ENCODE measurements around the gene RAB14. TPM values are rescaled to one million over a fixed set of nuclear protein-coding genes. Genes with fewer than 3 reads are reported as not detected.

Gene RAB14
- total and polyA plus RNA-seq, 5 experiments from 2014 or later, result 34.6 to 62.3 (median 37.2) TPM

GRCh38 chr9:121171236-121171635 is 30.4 kb downstream of the RAB14 start:
- Mint-ChIP-seq H3K27me3 (no peaks in the 10 kb centered on the region), H3K4me3 (no peak overlapping the region)
- POLR2A ChIA-PET, result interaction anchor here (0.7 to 1.3 kb wide), 4 partner anchors 11 to 255 kb away, joined by 3 to 5 read pairs (median 4); partner anchors contain the start of gene RAB14

GRCh38 chr9:121169094-121169601 is 32.5 kb downstream of the RAB14 start:
- peaks cover 4 to 95% (median 53%) of the 10 kb centered on the region in 3 donors for H3K36me3 Mint-ChIP-seq
- ATAC-seq, result peak; percentile 87
- H3K27me3 Mint-ChIP-seq, result no peaks in the 10 kb centered on the region
- POLR2A ChIA-PET, result interaction anchor here (0.9 to 2.2 kb wide), 5 partner anchors 33 to 286 kb away, joined by 3 to 10 read pairs (median 4); partner anchors contain the start of gene RAB14
- peak overlapping the region; percentile 78 to 94 (median 84) for H3K27ac Mint-ChIP-seq
- H3K4me1 Mint-ChIP-seq, result peaks cover 18 to 33% (median 23%) of the 10 kb centered on the region in 4 donors
- no peaks in the 10 kb centered on the region for H3K9me3 Mint-ChIP-seq
- peak overlapping the region in 7 of 10 donors; percentile 16 to 63 (median 54) for H3K4me3 Mint-ChIP-seq
- peak in 7 of 10 donors; percentile 23 to 53 (median 41) for DNase-seq

More at GRCh38 chr9:121171236-121171635, 30.4 kb downstream of the RAB14 start:
- Mint-ChIP-seq H3K36me3 (peaks cover 4 to 96% (median 47%) of the 10 kb centered on the region in 3 donors), H3K9me3 (no peaks in the 10 kb centered on the region), H3K27ac (peak overlapping the region in 8 of 10 donors; percentile 7 to 91 (median 65)), H3K4me1 (peaks cover 18 to 33% (median 23%) of the 10 kb centered on the region in 4 donors)
- no peak for ATAC-seq
- no peak for DNase-seq

GRCh38 chr9:121168052-121168451 is 33.6 kb downstream of the RAB14 start:
- POLR2A ChIA-PET, result interaction anchor here (0.6 to 2.2 kb wide), 4 partner anchors 15 to 46 kb away, joined by 3 to 10 read pairs (median 4); no protein-coding TSS in a partner anchor
- Mint-ChIP-seq H3K27ac (peak overlapping the region; percentile 23 to 93 (median 83)), H3K36me3 (peaks cover 4 to 94% (median 50%) of the 10 kb centered on the region in 3 donors), H3K9me3 (no peaks in the 10 kb centered on the region), H3K4me3 (peak overlapping the region in 4 of 10 donors; percentile 3 to 65 (median 38)), H3K27me3 (no peaks in the 10 kb centered on the region), H3K4me1 (peaks cover 16 to 33% (median 23%) of the 10 kb centered on the region in 4 donors)
- ATAC-seq (no peak), DNase-seq (no peak)

GRCh38 chr9:121160025-121160424 is 41.6 kb downstream of the RAB14 start:
- peak overlapping the region in 7 of 10 donors; percentile 14 to 83 (median 52) for H3K27ac Mint-ChIP-seq
- POLR2A ChIA-PET, result interaction anchor here (0.6 to 2.7 kb wide), 3 partner anchors 11 to 39 kb away, joined by 3 to 7 read pairs (median 4); no protein-coding TSS in a partner anchor

GRCh38 chr9:121157939-121158338 is 43.7 kb downstream of the RAB14 start:
- ATAC-seq, result no peak
- POLR2A ChIA-PET, result no interaction called here
- H3K27me3 Mint-ChIP-seq, result no peaks in the 10 kb centered on the region
- peaks cover 11 to 88% (median 43%) of the 10 kb centered on the region in 3 donors for H3K36me3 Mint-ChIP-seq
- peak overlapping the region in 5 of 10 donors; percentile 31 to 52 (median 44) for H3K27ac Mint-ChIP-seq
- H3K9me3 Mint-ChIP-seq, result no peaks in the 10 kb centered on the region
- DNase-seq, result no peak
- H3K4me3 Mint-ChIP-seq, result no peak overlapping the region
- H3K4me1 Mint-ChIP-seq, result peaks cover 7 to 55% (median 20%) of the 10 kb centered on the region in 4 donors

More at GRCh38 chr9:121160025-121160424, 41.6 kb downstream of the RAB14 start:
- Mint-ChIP-seq H3K36me3 (peaks cover 4 to 87% (median 51%) of the 10 kb centered on the region in 3 donors), H3K9me3 (no peaks in the 10 kb centered on the region), H3K27me3 (no peaks in the 10 kb centered on the region), H3K4me3 (peak overlapping the region in 1 of 10 donors; percentile 60), H3K4me1 (peaks cover 0 to 48% (median 13%) of the 10 kb centered on the region in 4 donors)
- ATAC-seq (no peak), DNase-seq (no peak)

- DNase-seq (peak in 2 of 10 donors; percentile 21 to 28), ATAC-seq (peak; percentile 67 to 83)
- Mint-ChIP-seq H3K4me3 (peak overlapping the region in 5 of 10 donors; percentile 8 to 63 (median 48)), H3K9me3 (no peaks in the 10 kb centered on the region), H3K27ac (peak overlapping the region in 9 of 10 donors; percentile 34 to 87 (median 79)), H3K36me3 (peaks cover 8 to 88% (median 44%) of the 10 kb centered on the region in 3 donors), H3K4me1 (peaks cover 15 to 60% (median 30%) of the 10 kb centered on the region in 4 donors), H3K27me3 (no peaks in the 10 kb centered on the region)
- POLR2A ChIA-PET, result no interaction called here
Observed at GRCh38 chr9:121156263-121156731, 45.4 kb downstream of the RAB14 start.

GRCh38 chr9:121154782-121155181 is 46.9 kb downstream of the RAB14 start:
- H3K9me3 Mint-ChIP-seq, result no peaks in the 10 kb centered on the region
- H3K27ac Mint-ChIP-seq, result peak overlapping the region in 6 of 10 donors; percentile 10 to 83 (median 61)
- ATAC-seq, result no peak
- POLR2A ChIA-PET, result interaction anchor here (0.6 kb wide), 1 partner anchor 52 kb away, joined by 3 read pairs; no protein-coding TSS in a partner anchor
- no peaks in the 10 kb centered on the region for H3K27me3 Mint-ChIP-seq
- H3K4me1 Mint-ChIP-seq, result peaks cover 18 to 50% (median 32%) of the 10 kb centered on the region in 4 donors
- no peak for DNase-seq
- H3K36me3 Mint-ChIP-seq, result peaks cover 13 to 86% (median 43%) of the 10 kb centered on the region in 3 donors
- peak overlapping the region in 1 of 10 donors; percentile 4 for H3K4me3 Mint-ChIP-seq

GRCh38 chr9:121153642-121154041 is 48.0 kb downstream of the RAB14 start:
- POLR2A ChIA-PET, result no interaction called here
- no peak for DNase-seq
- peak overlapping the region in 6 of 10 donors; percentile 1 to 73 (median 39) for H3K27ac Mint-ChIP-seq
- H3K9me3 Mint-ChIP-seq, result no peaks in the 10 kb centered on the region
- H3K4me3 Mint-ChIP-seq, result no peak overlapping the region
- no peak for ATAC-seq
- no peaks in the 10 kb centered on the region for H3K27me3 Mint-ChIP-seq
- H3K4me1 Mint-ChIP-seq, result peaks cover 20 to 41% (median 30%) of the 10 kb centered on the region in 4 donors
- peaks cover 13 to 87% (median 43%) of the 10 kb centered on the region in 3 donors for H3K36me3 Mint-ChIP-seq

- no peaks in the 10 kb centered on the region for H3K9me3 Mint-ChIP-seq
- DNase-seq, result no peak
- POLR2A ChIA-PET, result interaction anchor here (1.9 kb wide), 1 partner anchor 29 kb away, joined by 8 read pairs; no protein-coding TSS in a partner anchor
- no peaks in the 10 kb centered on the region for H3K27me3 Mint-ChIP-seq
- peaks cover 19 to 27% (median 21%) of the 10 kb centered on the region in 4 donors for H3K4me1 Mint-ChIP-seq
- H3K27ac Mint-ChIP-seq, result peak overlapping the region in 5 of 10 donors; percentile 7 to 75 (median 49)
- H3K4me3 Mint-ChIP-seq, result no peak overlapping the region
- peaks cover 17 to 91% (median 36%) of the 10 kb centered on the region in 3 donors for H3K36me3 Mint-ChIP-seq
- no peak for ATAC-seq
Observed at GRCh38 chr9:121150188-121150587, 51.5 kb downstream of the RAB14 start.

- H3K27me3 Mint-ChIP-seq, result no peaks in the 10 kb centered on the region
- POLR2A ChIA-PET, result interaction anchor here (1.0 kb wide), 1 partner anchor 37 kb away, joined by 4 read pairs; no protein-coding TSS in a partner anchor
Observed at GRCh38 chr9:121144482-121144881, 57.2 kb downstream of the RAB14 start.

GRCh38 chr9:121143771-121144170 is 57.9 kb downstream of the RAB14 start:
- peaks cover 25 to 100% (median 62%) of the 10 kb centered on the region in 3 donors for H3K36me3 Mint-ChIP-seq
- peak overlapping the region in 2 of 10 donors; percentile 10 to 64 for H3K27ac Mint-ChIP-seq
- POLR2A ChIA-PET, result interaction anchor here (1.0 to 2.5 kb wide), 2 partner anchors 23 to 36 kb away, joined by 4 to 10 read pairs; no protein-coding TSS in a partner anchor
- ATAC-seq (no peak), DNase-seq (no peak)
- H3K4me3 Mint-ChIP-seq, result no peak overlapping the region
- H3K27me3 Mint-ChIP-seq, result no peaks in the 10 kb centered on the region
- H3K4me1 Mint-ChIP-seq, result peaks cover 5 to 12% (median 11%) of the 10 kb centered on the region in 4 donors
- no peaks in the 10 kb centered on the region for H3K9me3 Mint-ChIP-seq

More at GRCh38 chr9:121144482-121144881, 57.2 kb downstream of the RAB14 start:
- Mint-ChIP-seq H3K9me3 (no peaks in the 10 kb centered on the region), H3K4me3 (no peak overlapping the region), H3K4me1 (peaks cover 5 to 13% (median 11%) of the 10 kb centered on the region in 4 donors), H3K27ac (peak overlapping the region in 7 of 10 donors; percentile 10 to 73 (median 31)), H3K36me3 (peaks cover 25 to 100% (median 59%) of the 10 kb centered on the region in 3 donors)
- no peak for DNase-seq
- ATAC-seq, result no peak

GRCh38 chr9:121141706-121142105 is 60.0 kb downstream of the RAB14 start:
- POLR2A ChIA-PET, result interaction anchor here (2.5 kb wide), 1 partner anchor 21 kb away, joined by 10 read pairs; no protein-coding TSS in a partner anchor
- peaks cover 24 to 96% (median 61%) of the 10 kb centered on the region in 3 donors for H3K36me3 Mint-ChIP-seq
- peaks cover 10 to 19% (median 12%) of the 10 kb centered on the region in 4 donors for H3K4me1 Mint-ChIP-seq
- peak overlapping the region in 2 of 10 donors; percentile 19 to 59 for H3K27ac Mint-ChIP-seq
- H3K4me3 Mint-ChIP-seq, result no peak overlapping the region
- DNase-seq, result no peak
- ATAC-seq, result no peak
- H3K27me3 Mint-ChIP-seq, result no peaks in the 10 kb centered on the region
- no peaks in the 10 kb centered on the region for H3K9me3 Mint-ChIP-seq
